ENCODE results near the gene KRT7. TPM values are rescaled to one million over a fixed set of nuclear protein-coding genes. Genes with fewer than 3 reads are reported as not detected.
"Not testable (repeated sequence)": the region's sequence is repeated elsewhere in the genome, so short reads cannot be mapped to it uniquely, and the experiment has no call there.

KRT7 gene
- total RNA-seq, 2 donors from 2014 or later: 24.1 to 105 TPM

GRCh38 chr12:52236386-52237050 is 3.5 kb downstream of the KRT7 start:
- Histone ChIP-seq H3K4me3 (no peak overlapping the region), H3K36me3 (no peaks in the 10 kb centered on the region), H3K9me3 (no peaks in the 10 kb centered on the region), H3K27me3 (replicated peaks; ENCODE audit: insufficient read depth) (no peaks in the 10 kb centered on the region), H3K27ac (no peak overlapping the region), H3K4me1 (ENCODE audit: control insufficient read depth in 1 of 2, low read depth in 2 of 2) (peaks cover 0 to 23% of the 10 kb centered on the region in 2 donors)
- no peak for DNase-seq (ENCODE audit: low spot score)
- no peak for ATAC-seq (ENCODE audit: insufficient number of reproducible peaks, low FRiP score, low read depth)
- no peak for TF ChIP-seq CTCF (IDR thresholded peaks at IDR 0.05)

- ATAC-seq (ENCODE audit: insufficient number of reproducible peaks, low FRiP score, low read depth) (no peak), DNase-seq (ENCODE audit: low spot score) (no peak)
- no peak overlapping the region for H3K27ac ChIP-seq
- no peak for TF ChIP-seq CTCF (IDR thresholded peaks at IDR 0.05)
- peaks cover 4 to 12% of the 10 kb centered on the region in 2 donors for H3K4me1 ChIP-seq (ENCODE audit: control insufficient read depth in 1 of 2, low read depth in 2 of 2)
- H3K27me3 ChIP-seq (replicated peaks; ENCODE audit: insufficient read depth): no peaks in the 10 kb centered on the region
- no peak overlapping the region for H3K4me3 ChIP-seq
- no peaks in the 10 kb centered on the region for H3K9me3 ChIP-seq
- no peaks in the 10 kb centered on the region for H3K36me3 ChIP-seq
These were observed 5.3 kb downstream of the KRT7 start for GRCh38 chr12:52238207-52238840.

- ATAC-seq (ENCODE audit: insufficient number of reproducible peaks, low FRiP score, low read depth) (no peak), DNase-seq (ENCODE audit: low spot score) (no peak)
- no peak overlapping the region for H3K27ac ChIP-seq
- TF ChIP-seq CTCF (IDR thresholded peaks at IDR 0.05): no peak
- no peaks in the 10 kb centered on the region for H3K36me3 ChIP-seq
- H3K4me1 ChIP-seq (ENCODE audit: control insufficient read depth in 1 of 2, low read depth in 2 of 2): peaks cover 11 to 15% of the 10 kb centered on the region in 2 donors
- no peaks in the 10 kb centered on the region for H3K9me3 ChIP-seq
- no peaks in the 10 kb centered on the region for H3K27me3 ChIP-seq (replicated peaks; ENCODE audit: insufficient read depth)
- no peak overlapping the region for H3K4me3 ChIP-seq
These were observed 6.0 kb downstream of the KRT7 start for GRCh38 chr12:52238916-52239646.

- no peak for ATAC-seq (ENCODE audit: insufficient number of reproducible peaks, low FRiP score, low read depth)
- no peaks in the 10 kb centered on the region for H3K27me3 ChIP-seq (replicated peaks; ENCODE audit: insufficient read depth)
- no peaks in the 10 kb centered on the region for H3K9me3 ChIP-seq
These were observed 6.7 kb downstream of the KRT7 start for GRCh38 chr12:52239767-52240166.

GRCh38 chr12:52240247-52240646 is 7.2 kb downstream of the KRT7 start:
- not testable (repeated sequence) for H3K4me3 ChIP-seq; DNase-seq (ENCODE audit: low spot score); H3K27ac ChIP-seq; H3K36me3 ChIP-seq; ATAC-seq (ENCODE audit: insufficient number of reproducible peaks, low FRiP score, low read depth); H3K27me3 ChIP-seq (replicated peaks; ENCODE audit: insufficient read depth); H3K9me3 ChIP-seq
- H3K4me1 ChIP-seq (ENCODE audit: control insufficient read depth in 1 of 2, low read depth in 2 of 2): peaks cover 19 to 23% of the 10 kb centered on the region in 2 donors

More at GRCh38 chr12:52239767-52240166, 6.7 kb downstream of the KRT7 start:
- no peak for DNase-seq (ENCODE audit: low spot score)
- no peak for TF ChIP-seq CTCF (IDR thresholded peaks at IDR 0.05)
- no peak overlapping the region for H3K4me3 ChIP-seq
- H3K4me1 ChIP-seq (ENCODE audit: control insufficient read depth in 1 of 2, low read depth in 2 of 2): peaks cover 18 to 22% of the 10 kb centered on the region in 2 donors
- no peaks in the 10 kb centered on the region for H3K36me3 ChIP-seq
- no peak overlapping the region for H3K27ac ChIP-seq

Measured in thoracic aorta (tissue), 2 donors.